ENCODE data around the gene FYB1. TPM values are rescaled to one million over a fixed set of nuclear protein-coding genes. Genes with fewer than 3 reads are reported as not detected.

FYB1 gene
- total RNA-seq, 1 experiment from 2014 or later = not detected

- Histone ChIP-seq H3T11ph (ENCODE audit: low read length) (no peak overlapping the region), H3K18ac (ENCODE audit: insufficient read length, low read depth, low read length) (no peak overlapping the region), H2AFZ (ENCODE audit: low read length) (no peak overlapping the region), H3K79me1 (ENCODE audit: insufficient read depth, low read depth, low read length, poor library complexity, severe bottlenecking) (no peaks in the 10 kb centered on the region), H3K27me3 (ENCODE audit: insufficient read depth, low read length) (no peaks in the 10 kb centered on the region), H4K20me1 (ENCODE audit: control insufficient read depth, insufficient read depth, insufficient read length) (no peaks in the 10 kb centered on the region), H3K56ac (ENCODE audit: insufficient read length, low read depth, low read length) (no peak overlapping the region), H4K8ac (replicated peaks; ENCODE audit: insufficient read length, low read depth, low read length) (no peak overlapping the region), H2AK5ac (ENCODE audit: insufficient read length, low read length) (no peak overlapping the region), H2BK15ac (ENCODE audit: low read depth, low read length) (no peak overlapping the region), H3K9me3 (ENCODE audit: control insufficient read depth, low read depth, low read length) (no peaks in the 10 kb centered on the region), H3K23me2 (ENCODE audit: insufficient read length, low read depth, low read length, poor library complexity, severe bottlenecking) (no peaks in the 10 kb centered on the region), H3K23ac (ENCODE audit: insufficient read length, low read depth, low read length) (no peak overlapping the region), H3K4me1 (ENCODE audit: insufficient read depth, low read length) (no peaks in the 10 kb centered on the region), H3K79me2 (ENCODE audit: insufficient read depth, low read length) (no peaks in the 10 kb centered on the region), H2BK12ac (ENCODE audit: insufficient read length, low read depth, low read length) (no peak overlapping the region), H3K27ac (ENCODE audit: insufficient read length, low read depth, low read length) (no peak overlapping the region), H2BK5ac (ENCODE audit: insufficient read length, low read length) (no peak overlapping the region), H3K4ac (ENCODE audit: low read depth, low read length) (no peak overlapping the region), H4K91ac (ENCODE audit: insufficient read length, low read depth, low read length) (no peak overlapping the region), H3K14ac (ENCODE audit: insufficient read depth, low read length) (no peak overlapping the region), H3K4me2 (ENCODE audit: insufficient read depth, insufficient read length, low read length) (no peak overlapping the region), H4K5ac (ENCODE audit: insufficient read length, low read depth, low read length) (no peak overlapping the region), H2BK20ac (ENCODE audit: low read depth, low read length, poor library complexity, severe bottlenecking) (no peak overlapping the region), H2BK120ac (ENCODE audit: low read depth, low read length, poor library complexity, severe bottlenecking) (no peak overlapping the region), H3K9ac (ENCODE audit: extremely low read depth, insufficient read length, low read length) (no peak overlapping the region)
- Mint-ChIP-seq H3K4me3 (no peak overlapping the region), H3K36me3 (ENCODE audit: insufficient read depth in 1 of 3, low read depth in 3 of 3) (no peaks in the 10 kb centered on the region), H3K4me1 (no peaks in the 10 kb centered on the region), H3K27ac (no peak overlapping the region; a peak in 1 of 7 replicates), H3K9me3 (no peaks in the 10 kb centered on the region), H3K27me3 (ENCODE audit: low read depth) (no peaks in the 10 kb centered on the region)
- WGBS (ENCODE audit: extremely low coverage, insufficient read length, low lambda C conversion rate) = no CpG with 5 or more reads among the region's 4 CpGs
- no peak for DNase-seq
- no peak for TF ChIP-seq CTCF (conservative IDR thresholded peaks at IDR 0.05)
These were observed 19.3 kb downstream of the FYB1 start for GRCh38 chr5:39200081-39200480.

Data from H9 (cell line).